Measurements from ENCODE around the gene PLXND1.
"Not testable (repeated sequence)": the region's sequence is repeated elsewhere in the genome, so short reads cannot be mapped to it uniquely, and the experiment has no call there.

Gene PLXND1

GRCh38 chr3:129606636-129607390 is at the start of gene PLXND1:
Gene PLXND1 (minus strand): TSS chr3:129606676. CDS start chr3:129606639, 37 bp downstream.
- DNase-seq (ENCODE audit: low spot score), result peak; percentile 85

GRCh38 chr3:129655291-129655700 is 48.8 kb upstream of the PLXND1 start:
- DNase-seq (ENCODE audit: low spot score), result no peak

- DNase-seq (ENCODE audit: low spot score), result no peak
Observed at GRCh38 chr3:129654131-129654530, 47.7 kb upstream of the PLXND1 start.

GRCh38 chr3:129653019-129653418 is 46.5 kb upstream of the PLXND1 start:
- no peak for DNase-seq (ENCODE audit: low spot score)

- DNase-seq (ENCODE audit: low spot score), result no peak
Observed at GRCh38 chr3:129651435-129652202, 45.1 kb upstream of the PLXND1 start.

- DNase-seq (ENCODE audit: low spot score), result no peak
Observed at GRCh38 chr3:129650256-129650872, 43.9 kb upstream of the PLXND1 start.

- DNase-seq (ENCODE audit: low spot score), result no peak
Observed at GRCh38 chr3:129648391-129648790, 41.9 kb upstream of the PLXND1 start.

GRCh38 chr3:129645286-129645685 is 38.8 kb upstream of the PLXND1 start:
- no peak for DNase-seq (ENCODE audit: low spot score)

- DNase-seq (ENCODE audit: low spot score), result no peak
Observed at GRCh38 chr3:129644836-129645235, 38.4 kb upstream of the PLXND1 start.

- not testable (repeated sequence) for DNase-seq (ENCODE audit: low spot score)
Observed at GRCh38 chr3:129641567-129642260, 35.2 kb upstream of the PLXND1 start.

GRCh38 chr3:129640985-129641384 is 34.5 kb upstream of the PLXND1 start:
- not testable (repeated sequence) for DNase-seq (ENCODE audit: low spot score)

- DNase-seq (ENCODE audit: low spot score), result no peak
Observed at GRCh38 chr3:129638481-129638880, 32.0 kb upstream of the PLXND1 start.

GRCh38 chr3:129636082-129636481 is 29.6 kb upstream of the PLXND1 start:
- no peak for DNase-seq (ENCODE audit: low spot score)

GRCh38 chr3:129635656-129636055 is 29.2 kb upstream of the PLXND1 start:
- no peak for DNase-seq (ENCODE audit: low spot score)

- no peak for DNase-seq (ENCODE audit: low spot score)
Observed at GRCh38 chr3:129633751-129634481, 27.4 kb upstream of the PLXND1 start.

GRCh38 chr3:129632977-129633376 is 26.5 kb upstream of the PLXND1 start:
- DNase-seq (ENCODE audit: low spot score), result no peak

- DNase-seq (ENCODE audit: low spot score), result no peak
Observed at GRCh38 chr3:129632556-129632955, 26.1 kb upstream of the PLXND1 start.

GRCh38 chr3:129632056-129632455 is 25.6 kb upstream of the PLXND1 start:
- no peak for DNase-seq (ENCODE audit: low spot score)

- no peak for DNase-seq (ENCODE audit: low spot score)
Observed at GRCh38 chr3:129629011-129629410, 22.5 kb upstream of the PLXND1 start.

- no peak for DNase-seq (ENCODE audit: low spot score)
Observed at GRCh38 chr3:129628169-129628522, 21.7 kb upstream of the PLXND1 start.

- DNase-seq (ENCODE audit: low spot score), result peak; percentile 86
Observed at GRCh38 chr3:129627350-129628168, 21.1 kb upstream of the PLXND1 start.

Measured in left forelimb (tissue), 1 donor.